ACHN (cell line): Measurements from ENCODE around the gene SLC43A2.
A peak's percentile ranks its signal among the peaks of the same experiment; 100 is the strongest.

Experiments
- DNase-seq: peaks from one replicate; pipeline ENCODE4 v3.0.0-alpha.2; 2015
- in situ Hi-C: cut with HindIII; loops from 2 replicates; pipeline ENCODE4 v1.10.0; 2017; ENCODE audit warnings: low sequenced_read_pairs, low pct_ligation_motif_present, low pct_unique_long_range_greater_than_20kb

SLC43A2 gene

GRCh38 chr17:1645207-1646171 lies 16.9 kb upstream of the SLC43A2 start, which contains the start of gene SCARF1:
SCARF1 (minus strand) TSS chr17:1645732; CDS start chr17:1645697, 35 bp downstream.
- in situ Hi-C loops: no loop called here
- DNase-seq: no peak

- peak; percentile 82 for DNase-seq
- in situ Hi-C loops: no loop called here
Measured at GRCh38 chr17:1644493-1645206, 16.0 kb upstream of the SLC43A2 start.

- in situ Hi-C loops: no loop called here
- peak; percentile 43 for DNase-seq
Measured at GRCh38 chr17:1643999-1644492, 15.4 kb upstream of the SLC43A2 start.

- in situ Hi-C loops: no loop called here
Measured at GRCh38 chr17:1643293-1643998, 14.8 kb upstream of the SLC43A2 start.

GRCh38 chr17:1641065-1641403 lies 12.4 kb upstream of the SLC43A2 start:
- no peak for DNase-seq
- in situ Hi-C loops: no loop called here

More at GRCh38 chr17:1643293-1643998, 14.8 kb upstream of the SLC43A2 start:
- DNase-seq: peak; percentile 33

- no peak for DNase-seq
- in situ Hi-C loops: no loop called here
Measured at GRCh38 chr17:1640329-1641064, 11.9 kb upstream of the SLC43A2 start.

GRCh38 chr17:1639549-1640180 lies 11.0 kb upstream of the SLC43A2 start:
- in situ Hi-C loops: no loop called here
- no peak for DNase-seq

GRCh38 chr17:1638624-1639300 lies 10.1 kb upstream of the SLC43A2 start:
- in situ Hi-C loops: no loop called here

GRCh38 chr17:1638171-1638590 lies 9.5 kb upstream of the SLC43A2 start:
- no peak for DNase-seq
- in situ Hi-C loops: no loop called here

More at GRCh38 chr17:1638624-1639300, 10.1 kb upstream of the SLC43A2 start:
- no peak for DNase-seq

GRCh38 chr17:1636732-1637285 lies 8.2 kb upstream of the SLC43A2 start:
- no peak for DNase-seq

GRCh38 chr17:1635675-1636465 lies 7.2 kb upstream of the SLC43A2 start:
- in situ Hi-C loops: no loop called here
- no peak for DNase-seq

More at GRCh38 chr17:1636732-1637285, 8.2 kb upstream of the SLC43A2 start:
- in situ Hi-C loops: no loop called here

- DNase-seq: no peak
- in situ Hi-C loops: no loop called here
Measured at GRCh38 chr17:1634841-1635650, 6.4 kb upstream of the SLC43A2 start.

- DNase-seq: no peak
- in situ Hi-C loops: no loop called here
Measured at GRCh38 chr17:1630662-1631061, 2.0 kb upstream of the SLC43A2 start.

- in situ Hi-C loops: no loop called here
- peak; percentile 57 for DNase-seq
Measured at GRCh38 chr17:1629504-1630310, 1.1 kb upstream of the SLC43A2 start.
